Ishikawa (cell line): Measurements from ENCODE around the gene MAD1L1.

Experiments used
- CEBPB ChIP-seq: IDR thresholded peaks from 2 replicates; pipeline ENCODE4 v1.6.1; 2012
- CREB1 ChIP-seq: IDR thresholded peaks from 2 replicates; pipeline ENCODE4 v1.6.1; 2012; ENCODE audit warnings: low read depth
- EGR1 ChIP-seq: IDR thresholded peaks from 2 replicates; pipeline ENCODE4 v1.6.1; 2012
- EP300 ChIP-seq: IDR thresholded peaks from 2 replicates; pipeline ENCODE4 v1.6.1; 2012; ENCODE audit warnings: borderline replicate concordance
- FOXM1 ChIP-seq: IDR thresholded peaks from 2 replicates; pipeline ENCODE4 v1.6.1; 2012; ENCODE audit warnings: low read depth, borderline replicate concordance
- NFIC ChIP-seq: IDR thresholded peaks from 2 replicates; pipeline ENCODE4 v1.6.1; 2012
- RAD21 ChIP-seq: IDR thresholded peaks from 2 replicates; pipeline ENCODE4 v1.6.1; 2012; ENCODE audit warnings: low read depth
- TAF1 ChIP-seq: IDR thresholded peaks from 2 replicates; pipeline ENCODE4 v1.6.1; 2012; ENCODE audit warnings: low read depth, mild to moderate bottlenecking
- TCF12 ChIP-seq: IDR thresholded peaks from 2 replicates; pipeline ENCODE4 v1.6.1; 2012; ENCODE audit warnings: low read depth
- TEAD4 ChIP-seq: IDR thresholded peaks from 2 replicates; pipeline ENCODE4 v1.6.1; 2012
- YY1 ChIP-seq: IDR thresholded peaks from 2 replicates; pipeline ENCODE4 v1.6.1; 2012; ENCODE audit warnings: low read depth
- ZBTB7A ChIP-seq: IDR thresholded peaks from 2 replicates; pipeline ENCODE4 v1.6.1; 2012; ENCODE audit warnings: low read depth
- TF ChIP-seq, protein P1 (sequence below): IDR thresholded peaks from 2 replicates; pipeline ENCODE4 v1.6.1; 2012; ENCODE audit warnings: low read depth, mild to moderate bottlenecking
- TF ChIP-seq, protein P2 (sequence below): IDR thresholded peaks from 2 replicates; pipeline ENCODE4 v1.6.1; 2012
- TF ChIP-seq, protein P3 (sequence below): IDR thresholded peaks from 2 replicates; pipeline ENCODE4 v1.6.1; 2012

Gene MAD1L1

DNA sequence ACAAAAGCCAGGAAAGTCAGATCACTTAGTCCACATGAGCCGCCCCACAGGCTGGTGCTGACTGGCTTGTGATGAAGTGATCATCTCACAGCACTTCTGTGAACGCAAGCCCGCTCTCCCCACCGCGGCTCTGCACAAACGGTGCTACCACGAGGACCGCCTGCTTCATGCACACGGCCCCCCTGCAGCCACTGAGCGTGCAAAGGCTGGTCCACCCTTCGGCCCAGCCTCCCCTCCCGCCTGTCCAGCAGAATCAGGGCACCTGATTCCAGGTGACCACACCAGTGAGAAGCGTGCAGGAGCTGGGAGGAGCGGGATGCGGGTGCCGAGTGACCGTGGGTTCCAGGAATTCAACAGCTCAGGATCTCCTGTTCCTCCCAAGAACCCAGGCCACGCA is 32.2 kb downstream of the MAD1L1 start:
- TF ChIP-seq TEAD4 (no peak), YY1 (no peak), ZBTB7A (no peak), RAD21 (no peak), TAF1 (no peak), CREB1 (no peak)
- TF ChIP-seq, protein P1, sequence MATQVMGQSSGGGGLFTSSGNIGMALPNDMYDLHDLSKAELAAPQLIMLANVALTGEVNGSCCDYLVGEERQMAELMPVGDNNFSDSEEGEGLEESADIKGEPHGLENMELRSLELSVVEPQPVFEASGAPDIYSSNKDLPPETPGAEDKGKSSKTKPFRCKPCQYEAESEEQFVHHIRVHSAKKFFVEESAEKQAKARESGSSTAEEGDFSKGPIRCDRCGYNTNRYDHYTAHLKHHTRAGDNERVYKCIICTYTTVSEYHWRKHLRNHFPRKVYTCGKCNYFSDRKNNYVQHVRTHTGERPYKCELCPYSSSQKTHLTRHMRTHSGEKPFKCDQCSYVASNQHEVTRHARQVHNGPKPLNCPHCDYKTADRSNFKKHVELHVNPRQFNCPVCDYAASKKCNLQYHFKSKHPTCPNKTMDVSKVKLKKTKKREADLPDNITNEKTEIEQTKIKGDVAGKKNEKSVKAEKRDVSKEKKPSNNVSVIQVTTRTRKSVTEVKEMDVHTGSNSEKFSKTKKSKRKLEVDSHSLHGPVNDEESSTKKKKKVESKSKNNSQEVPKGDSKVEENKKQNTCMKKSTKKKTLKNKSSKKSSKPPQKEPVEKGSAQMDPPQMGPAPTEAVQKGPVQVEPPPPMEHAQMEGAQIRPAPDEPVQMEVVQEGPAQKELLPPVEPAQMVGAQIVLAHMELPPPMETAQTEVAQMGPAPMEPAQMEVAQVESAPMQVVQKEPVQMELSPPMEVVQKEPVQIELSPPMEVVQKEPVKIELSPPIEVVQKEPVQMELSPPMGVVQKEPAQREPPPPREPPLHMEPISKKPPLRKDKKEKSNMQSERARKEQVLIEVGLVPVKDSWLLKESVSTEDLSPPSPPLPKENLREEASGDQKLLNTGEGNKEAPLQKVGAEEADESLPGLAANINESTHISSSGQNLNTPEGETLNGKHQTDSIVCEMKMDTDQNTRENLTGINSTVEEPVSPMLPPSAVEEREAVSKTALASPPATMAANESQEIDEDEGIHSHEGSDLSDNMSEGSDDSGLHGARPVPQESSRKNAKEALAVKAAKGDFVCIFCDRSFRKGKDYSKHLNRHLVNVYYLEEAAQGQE = no peak

DNA sequence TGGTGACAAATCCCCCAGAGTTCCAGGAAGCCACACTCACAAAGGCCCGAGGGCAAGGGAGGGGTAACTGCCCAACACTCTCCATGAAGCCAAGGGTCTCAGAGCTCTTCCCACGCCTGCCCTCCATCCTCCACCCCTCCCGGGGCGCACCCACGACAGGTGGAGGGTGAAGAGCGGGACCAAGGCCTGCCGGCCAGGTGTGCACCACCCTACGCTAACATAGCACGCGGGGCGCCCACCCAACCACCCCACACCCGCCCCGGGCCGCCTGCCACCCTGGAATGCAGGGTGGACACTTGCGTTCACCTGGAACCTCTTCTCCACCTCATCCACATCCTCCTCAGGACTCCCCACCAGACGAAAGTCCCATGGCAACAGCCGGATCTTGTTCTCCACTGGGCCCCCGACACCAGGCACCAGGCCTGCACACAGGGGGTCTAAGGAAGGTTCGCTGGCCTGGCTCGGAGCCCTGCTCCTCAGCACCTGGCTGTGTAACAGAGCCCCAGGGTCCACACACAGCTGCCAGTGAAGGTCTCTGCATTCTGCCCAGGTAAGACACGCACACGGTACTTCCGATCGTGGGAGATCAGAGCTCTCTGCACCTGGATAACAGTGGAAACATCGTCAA is 32.7 kb downstream of the MAD1L1 start:
- TF ChIP-seq RAD21 (no peak), YY1 (no peak)

DNA sequence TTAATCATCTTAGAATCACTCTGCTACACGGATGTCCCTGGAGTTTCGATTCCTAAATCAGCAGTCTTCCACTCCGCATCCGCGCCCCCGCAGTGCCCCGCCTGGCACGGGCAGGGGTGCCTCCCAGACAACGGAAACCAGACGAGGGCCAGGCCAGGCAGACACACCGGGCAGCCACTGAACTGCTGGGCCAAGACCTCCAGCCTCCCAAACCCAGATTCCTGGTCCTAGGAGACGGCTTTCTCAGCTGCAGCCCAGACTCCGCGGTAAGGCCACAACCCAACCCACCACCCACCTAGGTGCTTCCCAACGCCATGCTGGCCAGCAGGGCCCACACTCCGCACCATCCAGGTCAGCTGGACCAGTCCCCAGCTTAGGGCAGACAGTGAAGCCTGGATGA is 33.2 kb downstream of the MAD1L1 start:
- TF ChIP-seq CEBPB (no peak), EP300 (no peak), TEAD4 (no peak), NFIC (no peak), CREB1 (no peak), EGR1 (no peak), RAD21 (no peak)
- TF ChIP-seq, protein P2, sequence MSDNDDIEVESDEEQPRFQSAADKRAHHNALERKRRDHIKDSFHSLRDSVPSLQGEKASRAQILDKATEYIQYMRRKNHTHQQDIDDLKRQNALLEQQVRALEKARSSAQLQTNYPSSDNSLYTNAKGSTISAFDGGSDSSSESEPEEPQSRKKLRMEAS = no peak
- TF ChIP-seq, protein P3, sequence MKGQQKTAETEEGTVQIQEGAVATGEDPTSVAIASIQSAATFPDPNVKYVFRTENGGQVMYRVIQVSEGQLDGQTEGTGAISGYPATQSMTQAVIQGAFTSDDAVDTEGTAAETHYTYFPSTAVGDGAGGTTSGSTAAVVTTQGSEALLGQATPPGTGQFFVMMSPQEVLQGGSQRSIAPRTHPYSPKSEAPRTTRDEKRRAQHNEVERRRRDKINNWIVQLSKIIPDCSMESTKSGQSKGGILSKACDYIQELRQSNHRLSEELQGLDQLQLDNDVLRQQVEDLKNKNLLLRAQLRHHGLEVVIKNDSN = no peak
- TF ChIP-seq, protein P1 = no peak

DNA sequence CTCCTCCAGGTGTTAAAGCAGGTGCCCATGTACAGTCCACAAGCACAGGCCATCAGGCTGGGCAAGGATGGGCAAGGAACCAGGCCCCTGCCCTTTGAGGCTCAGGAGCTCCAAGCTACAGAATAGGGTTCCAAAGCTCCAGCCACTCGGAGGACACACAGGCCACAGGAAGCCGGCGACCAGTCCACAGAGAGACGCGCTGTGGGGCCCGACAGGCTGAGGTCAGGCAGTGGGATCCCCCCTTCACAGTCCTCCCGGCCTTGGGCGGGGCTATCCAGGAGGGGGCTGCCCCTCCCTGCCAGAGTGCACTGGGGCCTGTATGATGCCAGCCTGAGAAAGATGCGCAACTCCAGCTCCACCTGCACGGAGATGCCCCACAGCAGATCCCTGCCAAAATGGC is 34.0 kb downstream of the MAD1L1 start:
- TF ChIP-seq YY1 (no peak), FOXM1 (no peak), RAD21 (no peak), CREB1 (no peak), TCF12 (no peak), EGR1 (no peak), EP300 (no peak), TEAD4 (no peak), ZBTB7A (no peak), NFIC (no peak), TAF1 (no peak), CEBPB (no peak)
- TF ChIP-seq, protein P3 = no peak
- TF ChIP-seq, protein P1 = no peak
- TF ChIP-seq, protein P2 = no peak

DNA sequence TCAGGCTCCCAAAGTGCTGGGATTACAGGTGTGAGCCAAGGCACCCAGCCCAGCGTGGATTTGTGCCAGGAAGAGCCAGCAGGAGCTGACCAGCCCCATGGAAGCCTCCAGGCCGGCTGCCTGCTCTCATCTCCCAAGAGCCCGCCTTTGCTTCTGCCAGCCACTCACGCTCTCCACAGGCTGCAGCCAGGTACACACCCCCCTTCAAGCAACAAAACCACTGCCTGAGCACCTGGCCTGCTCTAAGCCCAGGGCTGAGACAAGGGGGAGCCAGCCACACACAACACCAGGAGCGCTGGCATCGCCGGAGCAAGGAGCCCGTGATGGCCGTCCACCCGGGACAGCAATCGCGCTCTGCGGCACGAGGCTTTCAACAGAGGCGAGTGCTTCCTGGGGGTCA is 34.5 kb downstream of the MAD1L1 start:
- TF ChIP-seq RAD21 = no peak
- no peak for TF ChIP-seq TEAD4
- no peak for TF ChIP-seq YY1
- TF ChIP-seq, protein P1 = no peak
